IMR-90 (cell line): ENCODE measurements around the gene RPL36A. TPM values are rescaled to one million over a fixed set of nuclear protein-coding genes. Genes with fewer than 3 reads are reported as not detected.

Experiments
- polyA plus RNA-seq, 3 experiments: library from polyadenylated mRNA; depleted of rRNA; stranded (reverse); fragments of >200 nt; gene quantifications; 2 replicates each; pipeline ENCODE4 v1.2.3, GENCODE V29; 2012; ENCODE audit warnings: low replicate concordance in 1 of 3
- total RNA-seq: library from RNA; depleted of rRNA; stranded (reverse); fragments of >200 nt; gene quantifications from 2 replicates; pipeline ENCODE4 v1.2.3, GENCODE V29; 2012; rRNA removed

RPL36A gene
- total and polyA plus RNA-seq, 2 of the 4 experiments (the other 2 are of a cell fraction): 677 to 2,412 TPM

Other genes starting within 250 kb of the RPL36A start
- 6.9 and 7.0 TPM in 2 replicates for gene DRP2, start 171.2 kb upstream of the RPL36A start, total RNA-seq
- 6.4 and 7.9 TPM in 2 replicates for gene DRP2, start 171.2 kb upstream of the RPL36A start, polyA plus RNA-seq (2012; rRNA removed)
- gene TAF7L, start 99.7 kb upstream of the RPL36A start, total RNA-seq: 0.18 and 0.28 TPM in 2 replicates
- gene TAF7L, start 99.7 kb upstream of the RPL36A start, polyA plus RNA-seq (2012; rRNA removed): 0.22 TPM in 2 replicates
- 2.2 and 3.1 TPM in 2 replicates for gene TIMM8A, start 42.3 kb upstream of the RPL36A start, total RNA-seq
- gene TIMM8A, start 42.3 kb upstream of the RPL36A start, polyA plus RNA-seq (2012; rRNA removed): 10.3 and 11.6 TPM in 2 replicates
- not detected in 2 replicates for gene BTK, start 4.8 kb upstream of the RPL36A start, total RNA-seq
- gene BTK, start 4.8 kb upstream of the RPL36A start, polyA plus RNA-seq (2012; rRNA removed): not detected in 2 replicates
- 37.2 and 38.7 TPM in 2 replicates for gene GLA, start 16.9 kb downstream of the RPL36A start, total RNA-seq
- 26.4 and 27.9 TPM in 2 replicates for gene GLA, start 16.9 kb downstream of the RPL36A start, polyA plus RNA-seq (2012; rRNA removed)
- 54.3 and 95.3 TPM in 2 replicates for gene HNRNPH2, start 17.2 kb downstream of the RPL36A start, total RNA-seq
- 31.4 and 42.8 TPM in 2 replicates for gene HNRNPH2, start 17.2 kb downstream of the RPL36A start, polyA plus RNA-seq (2012; rRNA removed)
- 2.3 and 3.1 TPM in 2 replicates for gene ARMCX4, start 94.4 kb downstream of the RPL36A start, total RNA-seq
- 3.3 and 4.2 TPM in 2 replicates for gene ARMCX4, start 94.4 kb downstream of the RPL36A start, polyA plus RNA-seq (2012; rRNA removed)
- 22.9 and 31.1 TPM in 2 replicates for gene ARMCX1, start 159.5 kb downstream of the RPL36A start, total RNA-seq
- 13.6 and 14.2 TPM in 2 replicates for gene ARMCX1, start 159.5 kb downstream of the RPL36A start, polyA plus RNA-seq (2012; rRNA removed)
- gene ARMCX6, start 227.0 kb downstream of the RPL36A start, total RNA-seq: 26.7 and 29.0 TPM in 2 replicates
- gene ARMCX6, start 227.0 kb downstream of the RPL36A start, polyA plus RNA-seq (2012; rRNA removed): 77.4 and 81.3 TPM in 2 replicates
- gene ARMCX3, start 232.1 kb downstream of the RPL36A start, total RNA-seq: 42.1 and 64.2 TPM in 2 replicates
- 35.3 and 48.5 TPM in 2 replicates for gene ARMCX3, start 232.1 kb downstream of the RPL36A start, polyA plus RNA-seq (2012; rRNA removed)